Activated CD4-positive, alpha-beta T cell treated with anti-CD3 and anti-CD28 coated beads for 36 hours (primary cell): ENCODE results near the gene PLEKHA1. TPM values are rescaled to one million over a fixed set of nuclear protein-coding genes. Genes with fewer than 3 reads are reported as not detected.

Source experiments
- ATAC-seq: fragments of 200-7000 bp; cut with Tn5 transposase; one replicate; pipeline ENCODE4 v1.10.0; 2021; ENCODE audit warnings: mild to moderate bottlenecking, moderate library complexity
- CTCF ChIA-PET: fragments of 350-600 bp; sonication (Branson Sonifier 250); formaldehyde crosslinking; loops from one replicate; lab custom pipeline; 2021; ENCODE audit warnings: antibody characterized with exemption; lab: Charles Lee
- POLR2A ChIA-PET: fragments of 350-600 bp; sonication (Branson Sonifier 250); formaldehyde crosslinking; loops from one replicate; lab custom pipeline; 2021; ENCODE audit warnings: antibody characterized with exemption, inconsistent platforms; lab: Charles Lee
- DNase-seq: peaks from one replicate; pipeline ENCODE4 v3.0.0-alpha.2; 2020
- H3K27ac Mint-ChIP-seq: one replicate; pipeline ENCODE4 v1.8.0; 2021; ENCODE audit warnings: mixed read lengths
- H3K27me3 Mint-ChIP-seq: one replicate; pipeline ENCODE4 v1.8.0; 2021; ENCODE audit warnings: mixed read lengths
- H3K36me3 Mint-ChIP-seq: one replicate; pipeline ENCODE4 v1.8.0; 2021; ENCODE audit warnings: low read depth, mixed read lengths
- H3K4me1 Mint-ChIP-seq: one replicate; pipeline ENCODE4 v1.8.0; 2021; ENCODE audit warnings: mixed read lengths
- H3K4me3 Mint-ChIP-seq: one replicate; pipeline ENCODE4 v1.8.0; 2021; ENCODE audit warnings: mild to moderate bottlenecking, moderate library complexity, mixed read lengths
- H3K9me3 Mint-ChIP-seq: one replicate; pipeline ENCODE4 v1.8.0; 2021; ENCODE audit warnings: low read depth, mixed read lengths
- intact Hi-C, 2 experiments: fragments of 100-400 bp; cut with DNase I in 1 of 2; cut with micrococcal nuclease in 1 of 2; formaldehyde crosslinking; loops; one replicate each; pipeline versions ENCODE4 v1.14.2 to v1.15.1; 2022 to 2024; cut with DNase I, micrococcal nuclease
- total RNA-seq, 2 experiments: library from RNA; stranded (reverse); gene quantifications; one replicate each; pipeline ENCODE4 v1.2.3, GENCODE V29; 2021

Gene PLEKHA1
- total RNA-seq, 2 experiments from 2014 or later: 7.7 to 11.7 TPM

- no peak overlapping the region for H3K27ac Mint-ChIP-seq
- ChIA-PET POLR2A (no interaction called here), CTCF (interaction anchor here (0.5 kb wide), 1 partner anchor 104 kb away, joined by 4 read pairs; no protein-coding TSS in a partner anchor)
- H3K36me3 Mint-ChIP-seq: peaks cover 12% of the 10 kb centered on the region
- peaks cover 22% of the 10 kb centered on the region for H3K4me1 Mint-ChIP-seq
- intact Hi-C loops: no loop called here
- H3K27me3 Mint-ChIP-seq: no peaks in the 10 kb centered on the region
- DNase-seq (no peak), ATAC-seq (peak; percentile 51)
- H3K9me3 Mint-ChIP-seq: no peaks in the 10 kb centered on the region
- no peak overlapping the region for H3K4me3 Mint-ChIP-seq
Measured at GRCh38 chr10:122402548-122403131, 28.1 kb downstream of the PLEKHA1 start.

- no peak for ATAC-seq
- Mint-ChIP-seq H3K27ac (no peak overlapping the region), H3K4me3 (no peak overlapping the region), H3K27me3 (no peaks in the 10 kb centered on the region), H3K9me3 (no peaks in the 10 kb centered on the region), H3K4me1 (peaks cover 28% of the 10 kb centered on the region), H3K36me3 (peaks cover 12% of the 10 kb centered on the region)
- POLR2A ChIA-PET: no interaction called here
- DNase-seq: no peak
- CTCF ChIA-PET: interaction anchor here (0.8 to 1.2 kb wide), 3 partner anchors 10 to 27 kb away, joined by 3 to 4 read pairs (median 3); no protein-coding TSS in a partner anchor
- intact Hi-C loops: no loop called here
Measured at GRCh38 chr10:122404576-122404975, 30.1 kb downstream of the PLEKHA1 start.

- CTCF ChIA-PET: interaction anchor here (0.6 to 2.7 kb wide), 5 partner anchors 18 to 110 kb away, joined by 3 to 9 read pairs (median 4); partner anchors contain the start of gene PLEKHA1
- DNase-seq (peak; percentile 80), ATAC-seq (peak; percentile 77)
- POLR2A ChIA-PET: interaction anchor here (1.1 kb wide), 1 partner anchor 33 kb away, joined by 3 read pairs; no protein-coding TSS in a partner anchor
- Mint-ChIP-seq H3K27me3 (no peaks in the 10 kb centered on the region), H3K4me3 (no peak overlapping the region), H3K27ac (peak overlapping the region; percentile 71), H3K9me3 (no peaks in the 10 kb centered on the region), H3K36me3 (peaks cover 20% of the 10 kb centered on the region), H3K4me1 (peaks cover 34% of the 10 kb centered on the region)
- intact Hi-C loops: loop anchor here in 1 of 2 experiments (2.0 kb wide), 2 partner anchors 15 to 33 kb away; partner anchors contain the start of gene PLEKHA1
Measured at GRCh38 chr10:122407375-122408125, 33.0 kb downstream of the PLEKHA1 start.

- peaks cover 47% of the 10 kb centered on the region for H3K4me1 Mint-ChIP-seq
- H3K27ac Mint-ChIP-seq: no peak overlapping the region
- CTCF ChIA-PET: interaction anchor here (1.0 to 1.6 kb wide), 3 partner anchors 9 to 133 kb away, joined by 3 read pairs; no protein-coding TSS in a partner anchor
Measured at GRCh38 chr10:122413327-122413726, 38.8 kb downstream of the PLEKHA1 start.

GRCh38 chr10:122417667-122418066 lies 43.2 kb downstream of the PLEKHA1 start:
- ChIA-PET POLR2A (no interaction called here), CTCF (no interaction called here)
- no peak overlapping the region for H3K27ac Mint-ChIP-seq
- intact Hi-C loops: loop anchor here in 1 of 2 experiments (5.0 kb wide), 1 partner anchor 40 kb away; no protein-coding TSS in a partner anchor
- no peaks in the 10 kb centered on the region for H3K27me3 Mint-ChIP-seq
- peak; percentile 32 for ATAC-seq
- no peak overlapping the region for H3K4me3 Mint-ChIP-seq
- H3K9me3 Mint-ChIP-seq: peaks cover 2% of the 10 kb centered on the region
- peaks cover 76% of the 10 kb centered on the region for H3K4me1 Mint-ChIP-seq
- H3K36me3 Mint-ChIP-seq: peaks cover 51% of the 10 kb centered on the region
- no peak for DNase-seq

More at GRCh38 chr10:122413327-122413726, 38.8 kb downstream of the PLEKHA1 start:
- H3K4me3 Mint-ChIP-seq: no peak overlapping the region
- DNase-seq (no peak), ATAC-seq (no peak)
- peaks cover 2% of the 10 kb centered on the region for H3K9me3 Mint-ChIP-seq
- H3K27me3 Mint-ChIP-seq: no peaks in the 10 kb centered on the region
- peaks cover 46% of the 10 kb centered on the region for H3K36me3 Mint-ChIP-seq
- intact Hi-C loops: no loop called here
- POLR2A ChIA-PET: interaction anchor here (1.2 kb wide), 1 partner anchor 23 kb away, joined by 4 read pairs; no protein-coding TSS in a partner anchor

GRCh38 chr10:122419016-122419415 lies 44.5 kb downstream of the PLEKHA1 start:
- Mint-ChIP-seq H3K36me3 (peaks cover 44% of the 10 kb centered on the region), H3K9me3 (peaks cover 2% of the 10 kb centered on the region), H3K4me3 (no peak overlapping the region), H3K27ac (no peak overlapping the region), H3K4me1 (peaks cover 75% of the 10 kb centered on the region), H3K27me3 (no peaks in the 10 kb centered on the region)
- no peak for DNase-seq
- POLR2A ChIA-PET: no interaction called here
- CTCF ChIA-PET: interaction anchor here (0.7 to 2.1 kb wide), 8 partner anchors 15 to 146 kb away, joined by 3 to 15 read pairs (median 5); no protein-coding TSS in a partner anchor
- intact Hi-C loops: loop anchor here in 1 of 2 experiments (5.0 kb wide), 1 partner anchor 42 kb away; no protein-coding TSS in a partner anchor
- ATAC-seq: no peak

DNA sequence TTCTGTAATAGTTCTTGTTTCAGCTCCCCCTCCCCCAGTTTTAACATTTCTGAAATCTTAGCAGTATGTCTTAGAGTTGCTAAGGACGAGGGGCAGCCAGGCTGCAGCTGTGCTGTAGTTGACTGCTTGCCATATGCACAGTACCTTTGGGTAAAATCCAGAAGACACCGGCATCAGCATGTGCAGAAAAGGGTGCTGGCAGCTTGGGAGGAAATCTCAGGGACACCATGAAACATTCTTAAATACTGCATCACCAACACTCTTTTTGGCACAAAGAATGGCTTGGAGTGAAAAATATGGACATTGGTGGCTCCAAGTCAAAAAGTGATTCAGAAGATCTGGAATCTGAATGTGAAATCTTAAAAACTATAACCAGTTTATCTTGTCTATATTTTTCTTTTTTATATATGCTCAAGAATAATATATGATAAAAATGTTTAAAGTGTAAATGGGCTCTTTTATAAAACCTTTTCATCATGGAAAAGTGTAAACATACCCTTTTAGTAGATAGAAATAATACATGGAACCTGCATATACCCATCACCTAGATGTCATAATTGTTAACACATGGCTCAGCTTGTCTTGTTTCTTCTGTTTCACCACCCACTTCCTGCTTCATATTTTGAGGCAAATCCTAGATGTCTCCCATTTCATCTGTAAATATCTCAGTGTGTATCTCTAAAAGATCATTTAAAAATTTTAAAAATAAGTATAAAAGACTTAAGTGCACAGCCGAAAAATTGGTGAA lies 45.5 kb downstream of the PLEKHA1 start:
- Mint-ChIP-seq H3K27ac (no peak overlapping the region), H3K27me3 (no peaks in the 10 kb centered on the region), H3K9me3 (peaks cover 2% of the 10 kb centered on the region), H3K4me3 (no peak overlapping the region), H3K4me1 (peaks cover 70% of the 10 kb centered on the region), H3K36me3 (peaks cover 38% of the 10 kb centered on the region)
- ChIA-PET POLR2A (no interaction called here), CTCF (interaction anchor here (0.6 to 2.1 kb wide), 8 partner anchors 14 to 146 kb away, joined by 3 to 15 read pairs (median 4); no protein-coding TSS in a partner anchor)
- ATAC-seq: no peak
- no peak for DNase-seq
- intact Hi-C loops: loop anchor here (2.0 to 5.0 kb wide), 2 partner anchors 43 to 45 kb away; partner anchors contain the start of gene PLEKHA1 (in 1 of the 2)

DNA sequence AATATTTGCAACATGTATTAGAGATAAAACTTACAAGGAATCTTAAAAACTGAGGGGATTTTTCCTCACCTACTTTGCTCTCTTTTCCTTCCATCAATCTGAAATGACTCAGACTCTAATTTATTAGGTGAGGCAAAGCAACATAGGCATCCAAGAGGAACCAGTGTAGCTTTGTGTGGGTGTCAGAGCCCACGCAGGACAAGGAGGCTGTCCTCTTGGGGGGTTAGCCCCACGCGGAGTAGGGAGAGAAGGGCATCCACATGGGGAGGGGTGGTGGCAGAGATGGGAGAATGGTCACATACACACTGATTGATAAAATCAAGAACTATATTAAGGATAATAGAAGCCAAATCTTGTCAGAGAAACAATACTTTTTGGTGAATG lies 46.1 kb downstream of the PLEKHA1 start:
- H3K36me3 Mint-ChIP-seq: peaks cover 36% of the 10 kb centered on the region
- ChIA-PET POLR2A (no interaction called here), CTCF (interaction anchor here (2.1 kb wide), 1 partner anchor 13 kb away, joined by 15 read pairs; no protein-coding TSS in a partner anchor)
- peak overlapping the region; percentile 16 for H3K27ac Mint-ChIP-seq
- H3K4me3 Mint-ChIP-seq: no peak overlapping the region
- H3K4me1 Mint-ChIP-seq: peaks cover 66% of the 10 kb centered on the region
- DNase-seq (no peak), ATAC-seq (no peak)
- intact Hi-C loops: loop anchor here in 1 of 2 experiments (2.0 kb wide), 1 partner anchor 46 kb away; the partner anchor contains the start of gene PLEKHA1
- H3K27me3 Mint-ChIP-seq: no peaks in the 10 kb centered on the region
- H3K9me3 Mint-ChIP-seq: peaks cover 2% of the 10 kb centered on the region

- intact Hi-C loops: loop anchor here in 1 of 2 experiments (2.0 kb wide), 1 partner anchor 46 kb away; the partner anchor contains the start of gene PLEKHA1
- no peak for DNase-seq
- Mint-ChIP-seq H3K4me1 (peaks cover 61% of the 10 kb centered on the region), H3K9me3 (peaks cover 2% of the 10 kb centered on the region), H3K27ac (peak overlapping the region; percentile 16), H3K27me3 (no peaks in the 10 kb centered on the region), H3K4me3 (no peak overlapping the region), H3K36me3 (peaks cover 34% of the 10 kb centered on the region)
- CTCF ChIA-PET: interaction anchor here (1.5 kb wide), 1 partner anchor 14 kb away, joined by 4 read pairs; no protein-coding TSS in a partner anchor
- POLR2A ChIA-PET: no interaction called here
- ATAC-seq: no peak
Measured at GRCh38 chr10:122421054-122421625, 46.6 kb downstream of the PLEKHA1 start.

- Mint-ChIP-seq H3K9me3 (peaks cover 2% of the 10 kb centered on the region), H3K4me1 (peaks cover 57% of the 10 kb centered on the region)
- intact Hi-C loops: loop anchor here in 1 of 2 experiments (2.0 kb wide), 1 partner anchor 47 kb away; the partner anchor contains the start of gene PLEKHA1
Measured at GRCh38 chr10:122421742-122422141, 47.2 kb downstream of the PLEKHA1 start.

More at GRCh38 chr10:122421742-122422141, 47.2 kb downstream of the PLEKHA1 start:
- Mint-ChIP-seq H3K27me3 (no peaks in the 10 kb centered on the region), H3K4me3 (no peak overlapping the region), H3K27ac (no peak overlapping the region), H3K36me3 (peaks cover 31% of the 10 kb centered on the region)
- no peak for ATAC-seq
- DNase-seq: no peak
- CTCF ChIA-PET: interaction anchor here (1.5 kb wide), 2 partner anchors 10 to 13 kb away, joined by 3 to 4 read pairs; no protein-coding TSS in a partner anchor
- POLR2A ChIA-PET: no interaction called here
